Ishikawa (cell line): ENCODE results near the gene C2CD4D.

ENCODE experiments used
- CEBPB ChIP-seq: IDR thresholded peaks from 2 replicates; pipeline ENCODE4 v1.6.1; 2012
- CREB1 ChIP-seq: IDR thresholded peaks from 2 replicates; pipeline ENCODE4 v1.6.1; 2012; ENCODE audit warnings: low read depth
- EGR1 ChIP-seq: IDR thresholded peaks from 2 replicates; pipeline ENCODE4 v1.6.1; 2012
- EP300 ChIP-seq: IDR thresholded peaks from 2 replicates; pipeline ENCODE4 v1.6.1; 2012; ENCODE audit warnings: borderline replicate concordance
- FOXM1 ChIP-seq: IDR thresholded peaks from 2 replicates; pipeline ENCODE4 v1.6.1; 2012; ENCODE audit warnings: low read depth, borderline replicate concordance
- NFIC ChIP-seq: IDR thresholded peaks from 2 replicates; pipeline ENCODE4 v1.6.1; 2012
- RAD21 ChIP-seq: IDR thresholded peaks from 2 replicates; pipeline ENCODE4 v1.6.1; 2012; ENCODE audit warnings: low read depth
- TAF1 ChIP-seq: IDR thresholded peaks from 2 replicates; pipeline ENCODE4 v1.6.1; 2012; ENCODE audit warnings: low read depth, mild to moderate bottlenecking
- TCF12 ChIP-seq: IDR thresholded peaks from 2 replicates; pipeline ENCODE4 v1.6.1; 2012; ENCODE audit warnings: low read depth
- TEAD4 ChIP-seq: IDR thresholded peaks from 2 replicates; pipeline ENCODE4 v1.6.1; 2012
- YY1 ChIP-seq: IDR thresholded peaks from 2 replicates; pipeline ENCODE4 v1.6.1; 2012; ENCODE audit warnings: low read depth
- ZBTB7A ChIP-seq: IDR thresholded peaks from 2 replicates; pipeline ENCODE4 v1.6.1; 2012; ENCODE audit warnings: low read depth
- TF ChIP-seq, protein P1 (sequence below): IDR thresholded peaks from 2 replicates; pipeline ENCODE4 v1.6.1; 2012
- TF ChIP-seq, protein P2 (sequence below): IDR thresholded peaks from 2 replicates; pipeline ENCODE4 v1.6.1; 2012
- TF ChIP-seq, protein P3 (sequence below): IDR thresholded peaks from 2 replicates; pipeline ENCODE4 v1.6.1; 2012; ENCODE audit warnings: low read depth, mild to moderate bottlenecking

Gene C2CD4D

DNA sequence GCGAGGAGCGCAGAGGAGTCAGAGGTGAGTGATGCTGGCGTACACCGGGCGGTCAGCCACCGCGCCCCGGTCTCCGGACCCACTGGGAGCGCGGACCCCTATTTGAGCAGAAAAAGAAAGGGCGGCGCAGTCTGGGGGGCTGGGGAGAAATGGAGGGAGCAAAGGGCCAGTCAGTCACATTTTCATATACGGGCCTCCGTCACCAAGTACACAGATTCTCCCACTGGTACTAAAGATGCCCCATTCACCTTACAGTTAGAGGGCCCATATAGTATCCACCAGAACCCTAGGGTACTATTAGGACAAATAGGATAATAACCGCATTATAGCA is 573 bp downstream of the C2CD4D start:
- no peak for TF ChIP-seq FOXM1
- TF ChIP-seq YY1: no peak
- no peak for TF ChIP-seq EGR1
- no peak for TF ChIP-seq TCF12
- TF ChIP-seq ZBTB7A: no peak
- no peak for TF ChIP-seq CEBPB

DNA sequence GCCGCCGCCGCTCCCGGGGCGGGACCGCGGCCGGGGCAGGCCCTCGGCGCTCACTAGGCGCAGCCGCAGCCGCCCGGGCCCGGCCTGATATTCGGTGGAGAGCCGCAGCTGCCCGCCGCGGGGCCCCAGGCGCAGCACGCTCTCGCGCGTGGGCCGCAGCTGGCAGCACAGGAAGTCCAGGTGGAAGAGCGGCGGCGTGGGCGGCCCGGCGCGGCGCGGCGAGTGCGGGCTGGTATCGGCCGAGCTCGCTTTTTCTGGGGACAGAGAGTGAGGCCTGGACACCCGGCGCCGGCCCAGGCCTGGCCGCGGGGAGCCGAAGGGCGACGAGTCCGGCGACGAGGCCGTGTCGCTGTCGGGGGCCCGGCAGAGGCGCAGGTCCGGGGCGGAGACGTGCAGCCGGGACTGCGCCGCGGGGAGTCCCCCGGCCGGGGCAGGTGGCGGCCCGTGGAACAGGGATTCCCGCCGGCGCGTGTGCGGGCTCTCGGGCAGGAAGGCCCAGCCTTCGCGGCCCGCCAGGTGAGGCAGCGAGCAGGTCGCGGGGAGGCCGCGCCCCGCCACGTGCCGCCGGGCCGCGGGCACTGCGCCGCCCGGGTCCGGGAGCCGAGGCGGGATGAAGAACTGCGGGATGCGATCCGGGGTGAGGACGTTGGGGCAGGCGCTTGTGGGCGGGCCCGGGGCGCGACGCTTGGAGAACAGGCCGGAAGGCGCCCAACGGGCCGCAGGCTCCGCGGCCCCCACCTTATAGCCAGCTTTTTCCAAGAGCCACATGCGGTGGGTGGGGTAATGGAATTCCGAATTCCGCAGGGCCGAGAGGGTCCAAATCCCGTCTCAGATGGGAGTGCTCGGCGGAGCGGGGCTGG is 1.2 kb downstream of the C2CD4D start:
- TF ChIP-seq NFIC: no peak
- TF ChIP-seq CREB1: no peak
- TF ChIP-seq EGR1: no peak
- TF ChIP-seq TCF12: no peak
- no peak for TF ChIP-seq ZBTB7A
- TF ChIP-seq, protein P1, sequence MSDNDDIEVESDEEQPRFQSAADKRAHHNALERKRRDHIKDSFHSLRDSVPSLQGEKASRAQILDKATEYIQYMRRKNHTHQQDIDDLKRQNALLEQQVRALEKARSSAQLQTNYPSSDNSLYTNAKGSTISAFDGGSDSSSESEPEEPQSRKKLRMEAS: no peak
- TF ChIP-seq CEBPB: no peak
- TF ChIP-seq TAF1: no peak
- TF ChIP-seq FOXM1: no peak
- TF ChIP-seq YY1: no peak
- TF ChIP-seq, protein P2, sequence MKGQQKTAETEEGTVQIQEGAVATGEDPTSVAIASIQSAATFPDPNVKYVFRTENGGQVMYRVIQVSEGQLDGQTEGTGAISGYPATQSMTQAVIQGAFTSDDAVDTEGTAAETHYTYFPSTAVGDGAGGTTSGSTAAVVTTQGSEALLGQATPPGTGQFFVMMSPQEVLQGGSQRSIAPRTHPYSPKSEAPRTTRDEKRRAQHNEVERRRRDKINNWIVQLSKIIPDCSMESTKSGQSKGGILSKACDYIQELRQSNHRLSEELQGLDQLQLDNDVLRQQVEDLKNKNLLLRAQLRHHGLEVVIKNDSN: no peak
- no peak for TF ChIP-seq RAD21

DNA sequence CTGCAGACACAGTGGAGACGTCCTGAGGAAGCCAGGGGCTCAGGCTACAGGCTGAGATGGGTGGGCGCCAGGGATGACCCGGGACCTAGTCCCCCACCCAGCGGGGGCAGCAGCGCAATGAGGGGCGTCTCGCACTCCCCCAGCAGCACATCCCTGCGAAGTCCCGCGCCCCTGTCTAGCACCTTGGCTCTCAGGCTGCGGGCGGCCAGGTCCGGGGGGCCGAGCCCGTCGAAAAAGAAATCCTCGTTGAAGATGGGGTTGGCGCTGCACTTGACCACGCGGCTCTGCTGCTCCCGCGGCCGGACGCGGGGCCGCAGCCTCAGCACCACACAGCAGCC is 1.8 kb downstream of the C2CD4D start:
- no peak for TF ChIP-seq NFIC
- TF ChIP-seq, protein P1: no peak
- TF ChIP-seq, protein P3, sequence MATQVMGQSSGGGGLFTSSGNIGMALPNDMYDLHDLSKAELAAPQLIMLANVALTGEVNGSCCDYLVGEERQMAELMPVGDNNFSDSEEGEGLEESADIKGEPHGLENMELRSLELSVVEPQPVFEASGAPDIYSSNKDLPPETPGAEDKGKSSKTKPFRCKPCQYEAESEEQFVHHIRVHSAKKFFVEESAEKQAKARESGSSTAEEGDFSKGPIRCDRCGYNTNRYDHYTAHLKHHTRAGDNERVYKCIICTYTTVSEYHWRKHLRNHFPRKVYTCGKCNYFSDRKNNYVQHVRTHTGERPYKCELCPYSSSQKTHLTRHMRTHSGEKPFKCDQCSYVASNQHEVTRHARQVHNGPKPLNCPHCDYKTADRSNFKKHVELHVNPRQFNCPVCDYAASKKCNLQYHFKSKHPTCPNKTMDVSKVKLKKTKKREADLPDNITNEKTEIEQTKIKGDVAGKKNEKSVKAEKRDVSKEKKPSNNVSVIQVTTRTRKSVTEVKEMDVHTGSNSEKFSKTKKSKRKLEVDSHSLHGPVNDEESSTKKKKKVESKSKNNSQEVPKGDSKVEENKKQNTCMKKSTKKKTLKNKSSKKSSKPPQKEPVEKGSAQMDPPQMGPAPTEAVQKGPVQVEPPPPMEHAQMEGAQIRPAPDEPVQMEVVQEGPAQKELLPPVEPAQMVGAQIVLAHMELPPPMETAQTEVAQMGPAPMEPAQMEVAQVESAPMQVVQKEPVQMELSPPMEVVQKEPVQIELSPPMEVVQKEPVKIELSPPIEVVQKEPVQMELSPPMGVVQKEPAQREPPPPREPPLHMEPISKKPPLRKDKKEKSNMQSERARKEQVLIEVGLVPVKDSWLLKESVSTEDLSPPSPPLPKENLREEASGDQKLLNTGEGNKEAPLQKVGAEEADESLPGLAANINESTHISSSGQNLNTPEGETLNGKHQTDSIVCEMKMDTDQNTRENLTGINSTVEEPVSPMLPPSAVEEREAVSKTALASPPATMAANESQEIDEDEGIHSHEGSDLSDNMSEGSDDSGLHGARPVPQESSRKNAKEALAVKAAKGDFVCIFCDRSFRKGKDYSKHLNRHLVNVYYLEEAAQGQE: no peak
- TF ChIP-seq TAF1: no peak
- no peak for TF ChIP-seq CREB1
- no peak for TF ChIP-seq YY1
- no peak for TF ChIP-seq CEBPB
- TF ChIP-seq TCF12: no peak
- no peak for TF ChIP-seq FOXM1
- TF ChIP-seq EGR1: no peak
- no peak for TF ChIP-seq RAD21
- no peak for TF ChIP-seq TEAD4
- TF ChIP-seq EP300: no peak
- TF ChIP-seq, protein P2: no peak

DNA sequence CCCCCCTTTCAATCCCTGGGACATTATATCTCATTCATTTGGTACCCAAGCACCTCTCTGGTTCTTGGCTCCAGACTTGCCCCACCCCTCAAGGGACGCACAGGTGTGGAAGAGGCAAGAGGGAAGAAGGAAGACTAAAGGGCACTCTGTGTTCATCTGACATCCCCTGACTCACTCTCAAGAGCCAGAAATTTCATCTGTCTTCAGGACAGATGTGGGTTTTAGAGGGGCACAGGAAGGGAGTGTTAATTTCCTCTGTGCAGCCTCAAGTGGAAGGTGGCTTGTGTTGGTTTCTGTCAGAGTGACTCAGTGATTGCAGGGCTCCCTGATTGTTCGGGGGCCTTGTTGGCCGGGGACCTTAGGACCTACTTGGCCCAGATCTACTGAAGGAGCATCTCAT is 2.4 kb downstream of the C2CD4D start:
- TF ChIP-seq EP300 (no peak), TCF12 (no peak)

DNA sequence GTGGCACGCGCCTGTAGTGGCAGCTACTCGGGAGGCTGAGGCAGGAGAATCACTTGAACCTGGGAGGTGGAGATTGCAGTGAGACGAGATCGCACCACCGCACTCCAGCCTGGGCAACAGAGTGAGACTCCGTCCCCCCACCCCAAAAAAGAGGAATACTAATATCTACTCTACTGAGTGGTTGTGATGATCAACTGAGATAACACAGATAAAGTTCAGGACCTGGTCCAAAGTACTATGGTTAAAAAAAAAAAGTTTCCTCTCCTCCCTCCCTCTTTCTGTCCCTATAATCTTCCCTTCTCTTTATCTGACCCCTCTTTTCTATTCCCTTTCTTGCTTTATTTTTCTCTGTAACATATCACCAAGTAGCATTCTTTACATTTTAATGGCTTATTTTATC is 4.0 kb downstream of the C2CD4D start:
- no peak for TF ChIP-seq TCF12
- TF ChIP-seq, protein P2: no peak
- no peak for TF ChIP-seq NFIC
- no peak for TF ChIP-seq FOXM1
- no peak for TF ChIP-seq RAD21
- no peak for TF ChIP-seq CEBPB
- TF ChIP-seq, protein P1: no peak
- TF ChIP-seq, protein P3: no peak
- no peak for TF ChIP-seq EGR1
- TF ChIP-seq EP300: no peak
- TF ChIP-seq TAF1: no peak
- no peak for TF ChIP-seq ZBTB7A
- no peak for TF ChIP-seq CREB1
- TF ChIP-seq TEAD4: no peak
- TF ChIP-seq YY1: no peak

DNA sequence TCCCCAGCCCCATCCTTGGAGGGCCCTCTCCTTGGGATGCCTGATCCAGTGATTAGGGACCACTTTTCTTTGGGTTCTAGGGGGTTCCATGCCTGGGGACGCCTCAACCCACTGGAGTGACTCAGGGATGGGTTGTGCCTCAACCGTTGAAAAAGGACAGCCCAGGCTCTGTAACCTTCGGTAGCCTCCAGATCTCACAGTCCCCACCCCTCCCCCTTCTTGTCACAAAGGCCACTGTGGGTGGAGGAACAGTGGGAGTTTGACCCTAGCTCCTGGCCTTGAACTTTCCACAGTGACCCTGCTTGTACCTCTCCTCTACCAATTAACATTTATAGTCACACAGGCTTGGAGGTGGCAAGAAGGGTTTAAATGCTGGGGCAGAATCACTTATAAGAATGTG is 5.4 kb downstream of the C2CD4D start:
- TF ChIP-seq EP300 (no peak), TEAD4 (no peak), YY1 (no peak), CEBPB (no peak), CREB1 (no peak), ZBTB7A (no peak), FOXM1 (no peak), EGR1 (no peak), TAF1 (no peak), NFIC (no peak), RAD21 (no peak), TCF12 (no peak)
- TF ChIP-seq, protein P1: no peak
- TF ChIP-seq, protein P2: no peak
- TF ChIP-seq, protein P3: no peak
